H1 (cell line): Measurements from ENCODE around the gene GRAMD4. TPM values are rescaled to one million over a fixed set of nuclear protein-coding genes. Genes with fewer than 3 reads are reported as not detected.

Source experiments
- CTCF ChIA-PET: fragments of 300-600 bp; sonication (Branson Sonifier 250); formaldehyde crosslinking; loops from one replicate; lab custom pipeline; 2021; ENCODE audit not compliant: partially characterized antibody; lab: Charles Lee
- POLR2A ChIA-PET: fragments of 300-600 bp; sonication (Branson Sonifier 250); formaldehyde crosslinking; loops from one replicate; lab custom pipeline; 2021; ENCODE audit warnings: inconsistent platforms; ENCODE audit not compliant: partially characterized antibody; lab: Charles Lee
- DNase-seq, 2 experiments: peaks; one replicate each; pipeline versions ENCODE4 v3.0.0 to v3.0.0-alpha.2; 2010 to 2022; ENCODE audit warnings: low spot score in 2 of 2, low read depth in 1 of 2, mixed read lengths in 1 of 2
- FAIRE-seq: peaks from 2 replicates; lab custom pipeline; 2011; peaks lifted over from hg19 to GRCh38; lab: Jason Lieb, UNC
- H2AFZ ChIP-seq: 2 replicates; pipeline ENCODE4 v1.8.1; 2012; ENCODE audit warnings: low read length, inconsistent platforms
- H2AK5ac ChIP-seq: 2 replicates; pipeline ENCODE4 v1.6.1; 2013; ENCODE audit warnings: low read depth, low read length
- H2BK120ac ChIP-seq: replicated peaks from 2 replicates; pipeline ENCODE3; 2013; ENCODE audit warnings: low read depth, low read length, inconsistent platforms
- H2BK12ac ChIP-seq: 2 replicates; pipeline ENCODE4 v1.6.1; 2013; ENCODE audit warnings: low read depth, low read length
- H2BK15ac ChIP-seq: 2 replicates; pipeline ENCODE4 v1.6.1; 2013; ENCODE audit warnings: low read length
- H2BK20ac ChIP-seq: 2 replicates; pipeline ENCODE4 v1.6.1; 2013; ENCODE audit warnings: low read length
- H2BK5ac ChIP-seq: 2 replicates; pipeline ENCODE4 v1.6.1; 2013; ENCODE audit warnings: low read depth, low read length
- H3K14ac ChIP-seq: 2 replicates; pipeline ENCODE4 v1.6.1; 2013; ENCODE audit warnings: inconsistent platforms; ENCODE audit not compliant: insufficient read length
- H3K18ac ChIP-seq: 2 replicates; pipeline ENCODE4 v1.6.1; 2013; ENCODE audit warnings: low read length; ENCODE audit errors: extremely low read depth
- H3K23ac ChIP-seq: 2 replicates; pipeline ENCODE4 v1.6.1; 2013; ENCODE audit warnings: inconsistent platforms; ENCODE audit not compliant: insufficient read length
- H3K23me2 ChIP-seq: 2 replicates; pipeline ENCODE4 v1.6.1; 2013; ENCODE audit warnings: low read depth, low read length
- H3K27ac ChIP-seq: 2 replicates; pipeline ENCODE4 v1.6.1; 2011; ENCODE audit warnings: low read depth, low read length, inconsistent platforms
- H3K27me3 ChIP-seq, 4 experiments: replicated peaks in 1 of 4; 1 replicate in 1 of 4; 2 replicates in 3 of 4; pipeline versions ENCODE4 v1.6.1 to v1.8.1; 2011 to 2013; ENCODE audit warnings: low read length in 3 of 4, mild to moderate bottlenecking in 3 of 4, inconsistent platforms in 2 of 4, mixed read lengths in 2 of 4, moderate library complexity in 1 of 4; ENCODE audit not compliant: control insufficient read depth in 3 of 4, insufficient read depth in 3 of 4; ENCODE audit errors: extremely low read depth in 1 of 4
- H3K36me3 ChIP-seq, 4 experiments: 2 replicates each; pipeline versions ENCODE4 v1.6.1 to v1.8.1; 2011 to 2013; ENCODE audit warnings: mild to moderate bottlenecking in 4 of 4, low read length in 3 of 4, moderate library complexity in 2 of 4, control low read depth in 1 of 4, inconsistent platforms in 1 of 4; ENCODE audit not compliant: insufficient read depth in 4 of 4, control insufficient read depth in 2 of 4
- H3K4ac ChIP-seq: replicated peaks from 2 replicates; pipeline ENCODE3; 2013; ENCODE audit warnings: low read length, low read depth, mixed read lengths, inconsistent platforms; ENCODE audit not compliant: insufficient read length
- H3K4me1 ChIP-seq, 4 experiments: replicated peaks in 1 of 4; 1 replicate in 1 of 4; 2 replicates in 3 of 4; pipeline versions ENCODE4 v1.6.1 to v1.8.1; 2011 to 2013; ENCODE audit warnings: low read length in 3 of 4, inconsistent platforms in 2 of 4, mixed read lengths in 1 of 4; ENCODE audit not compliant: insufficient read depth in 4 of 4, control insufficient read depth in 3 of 4
- H3K4me2 ChIP-seq, 2 experiments: 2 replicates each; pipeline versions ENCODE4 v1.6.1 to v1.8.1; 2011 to 2013; ENCODE audit warnings: low read depth in 2 of 2, low read length in 2 of 2, control low read depth in 1 of 2, inconsistent platforms in 1 of 2, mild to moderate bottlenecking in 1 of 2; ENCODE audit not compliant: insufficient read depth in 1 of 2
- H3K4me3 ChIP-seq, 4 experiments: fragments of 200-600, 300-600 bp in 1 of 4; sonication (generic), shearing (Covaris generic), sonication (Bioruptor Twin) in 1 of 4; 2 replicates each; pipeline versions ENCODE4 v1.5.1 to v1.8.1; 2011 to 2016; ENCODE audit warnings: low read length in 4 of 4, low read depth in 3 of 4, control low read depth in 2 of 4, inconsistent platforms in 2 of 4, mild to moderate bottlenecking in 2 of 4, mixed read lengths in 1 of 4, moderate library complexity in 1 of 4; ENCODE audit not compliant: insufficient read depth in 2 of 4; ENCODE audit errors: extremely low read depth in 1 of 4
- H3K56ac ChIP-seq: replicated peaks from 2 replicates; pipeline ENCODE3; 2013; ENCODE audit warnings: low read depth, mild to moderate bottlenecking, mixed read lengths, low read length, inconsistent platforms; ENCODE audit not compliant: insufficient read length
- H3K79me1 ChIP-seq: 2 replicates; pipeline ENCODE4 v1.6.1; 2013; ENCODE audit warnings: low read depth, low read length, control low read depth
- H3K79me2 ChIP-seq, 2 experiments: 2 replicates each; pipeline versions ENCODE4 v1.6.1 to v1.8.1; 2012 to 2013; ENCODE audit warnings: low read length in 2 of 2, mild to moderate bottlenecking in 2 of 2, inconsistent platforms in 1 of 2; ENCODE audit not compliant: insufficient read depth in 2 of 2, control insufficient read depth in 1 of 2
- H3K9ac ChIP-seq, 4 experiments: replicated peaks in 1 of 4; 1 replicate in 1 of 4; 2 replicates in 3 of 4; pipeline versions ENCODE4 v1.6.1 to v1.8.1; 2011 to 2013; ENCODE audit warnings: low read depth in 3 of 4, low read length in 3 of 4, control low read depth in 2 of 4, mild to moderate bottlenecking in 2 of 4, moderate library complexity in 2 of 4, inconsistent platforms in 1 of 4; ENCODE audit errors: extremely low read depth in 1 of 4
- H3K9me3 ChIP-seq, 2 experiments: 2 replicates each; pipeline versions ENCODE4 v1.6.1 to v1.8.1; 2012 to 2013; ENCODE audit warnings: mild to moderate bottlenecking in 2 of 2, moderate library complexity in 2 of 2, control low read depth in 1 of 2, inconsistent platforms in 1 of 2, low read depth in 1 of 2, low read length in 1 of 2, mixed read lengths in 1 of 2; ENCODE audit not compliant: insufficient read depth in 2 of 2
- H4K20me1 ChIP-seq, 2 experiments: replicated peaks in 1 of 2; 2 replicates each; pipeline versions ENCODE3 to v1.8.1; 2011 to 2013; ENCODE audit warnings: inconsistent platforms in 2 of 2, low read length in 2 of 2, mild to moderate bottlenecking in 1 of 2; ENCODE audit not compliant: insufficient read depth in 2 of 2, control insufficient read depth in 1 of 2
- H4K5ac ChIP-seq: 2 replicates; pipeline ENCODE4 v1.6.1; 2013; ENCODE audit warnings: low read length, low read depth, mixed read lengths, inconsistent platforms; ENCODE audit not compliant: insufficient read length
- H4K8ac ChIP-seq: 2 replicates; pipeline ENCODE4 v1.8.0; 2013; ENCODE audit warnings: mild to moderate bottlenecking, moderate library complexity, low read length, inconsistent platforms; ENCODE audit not compliant: insufficient read depth; ENCODE audit errors: extremely low read depth
- H4K91ac ChIP-seq: replicated peaks from 2 replicates; pipeline ENCODE3; 2013; ENCODE audit warnings: low read length, mixed read lengths, inconsistent platforms; ENCODE audit not compliant: insufficient read length
- ATF2 ChIP-seq: IDR thresholded peaks from 2 replicates; pipeline ENCODE4 v1.6.1; 2012; ENCODE audit warnings: low read length, inconsistent platforms
- BRCA1 ChIP-seq: IDR thresholded peaks from 2 replicates; pipeline ENCODE4 v1.6.1; 2012; ENCODE audit warnings: low read depth, low read length, improper control_type of control experiment
- GABPA ChIP-seq: IDR thresholded peaks from 2 replicates; pipeline ENCODE4 v1.6.1; 2011; ENCODE audit warnings: mild to moderate bottlenecking, low read length, moderate library complexity, borderline replicate concordance; ENCODE audit not compliant: insufficient read depth
- RFX5 ChIP-seq: IDR thresholded peaks from 2 replicates; pipeline ENCODE4 v1.6.1; 2011; ENCODE audit warnings: low read depth, low read length, improper control_type of control experiment, borderline replicate concordance
- WGBS, 2 experiments: shearing (Covaris generic) in 1 of 2; methylation state at CpG; one replicate each; pipeline versions ENCODE4 v1.1.6 to v1.1.7; 2013 to 2015; ENCODE audit warnings: low lambda C conversion rate in 2 of 2, mixed read lengths in 2 of 2, inconsistent platforms in 1 of 2, low coverage in 1 of 2, missing lambda C conversion rate in 1 of 2; ENCODE audit not compliant: insufficient replicate concordance in 2 of 2, insufficient coverage in 1 of 2, insufficient read length in 1 of 2; ENCODE audit errors: extremely low coverage in 1 of 2, missing lambda C conversion rate in 1 of 2; 5-methylcytosine and 5-hydroxymethylcytosine counted together
- polyA plus RNA-seq, 7 experiments: library from polyadenylated mRNA; depleted of rRNA in 3 of 7; stranded (reverse) in 5 of 7; unstranded in 2 of 7; fragments of >200 nt in 5 of 7; fragments of 200-250 nt in 2 of 7; gene quantifications; 1 replicate in 5 of 7; 2 replicates in 1 of 7; 4 replicates in 1 of 7; pipeline versions ENCODE4 v1.2.1 to v1.2.3, GENCODE V29; 2011 to 2013; ENCODE audit warnings: missing spikeins in 2 of 7, mixed read lengths in 2 of 7
- total RNA-seq: library from RNA; stranded (reverse); fragmentation: NEBNext Ultra II Directional; extraction: Animal tissue kit (Norgen Biotek cat#: 25700); gene quantifications from 2 replicates; pipeline ENCODE4 v1.2.1, GENCODE V29; 2021

GRAMD4 gene
- total and polyA plus RNA-seq, 2 of the 8 experiments (the other 6 are each of a cell fraction or from before 2014, with no cell fraction given) = 7.9 to 25.6 TPM

DNA sequence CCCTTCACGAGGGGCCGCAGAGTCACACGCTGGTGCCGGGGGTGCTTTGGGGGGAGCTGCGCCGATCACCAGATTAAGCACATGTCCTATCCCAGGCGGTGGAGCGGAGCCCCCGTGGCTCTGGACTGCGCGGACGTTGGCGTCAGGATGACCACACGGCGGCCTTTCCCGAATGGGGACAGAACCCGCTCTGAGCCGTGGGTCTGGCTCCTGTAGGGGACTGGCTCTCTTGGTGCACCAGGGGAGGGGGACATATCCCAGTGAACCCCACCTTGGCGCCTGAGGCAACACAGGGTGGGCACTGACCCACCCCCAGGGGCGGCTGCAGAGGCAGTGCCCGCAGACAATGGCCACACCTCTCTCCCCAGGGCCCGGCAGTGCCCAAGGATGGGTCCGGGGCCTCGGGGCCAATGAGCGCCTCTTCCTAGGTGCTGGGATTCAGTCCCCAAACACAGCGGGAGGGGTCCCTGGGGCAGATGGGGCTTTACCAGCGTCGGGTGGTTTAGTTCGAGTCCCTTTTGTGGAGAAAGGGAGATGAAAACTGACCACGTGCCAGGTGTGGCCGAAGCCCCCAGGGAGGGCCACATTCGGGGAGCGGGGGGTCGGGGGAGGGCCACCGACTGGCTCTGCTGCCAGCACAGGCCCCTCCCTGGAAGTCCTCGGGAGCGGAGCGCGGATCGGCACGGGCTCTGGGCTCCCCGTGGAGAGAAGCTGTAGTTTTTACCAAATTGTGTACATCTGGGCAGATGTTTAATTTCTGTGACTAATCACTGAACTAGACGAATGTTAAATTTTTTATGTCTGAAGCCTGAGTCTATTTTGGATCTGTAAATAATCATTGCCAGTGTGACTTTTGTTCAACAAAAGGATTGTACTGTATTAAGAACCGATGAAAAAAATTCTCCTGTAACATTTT, 58.9 kb downstream of the GRAMD4 start:
- no peaks in the 10 kb centered on the region; a peak in 1 of 8 replicates for H3K36me3 ChIP-seq
- FAIRE-seq = no peak

More for the DNA sequence above, 58.9 kb downstream of the GRAMD4 start:
- TF ChIP-seq ATF2 = no peak
- TF ChIP-seq GABPA = no peak
- no peak for TF ChIP-seq RFX5
- TF ChIP-seq BRCA1 = no peak
- H3K27ac ChIP-seq = no peak overlapping the region
- H4K20me1 ChIP-seq = peaks cover 0 to 3% of the 10 kb centered on the region in 2 experiments
- 94% methylated on average over 37 of the region's 44 CpGs; no CpG with 5 or more reads in 1 of the 2 experiments for WGBS, 2 experiments
- H3K79me2 ChIP-seq = no peaks in the 10 kb centered on the region
- H3K23me2 ChIP-seq = peaks cover 3% of the 10 kb centered on the region; the same call in 1 of the 2 replicates
- no peak overlapping the region for H3K14ac ChIP-seq
- H2BK5ac ChIP-seq = no peak overlapping the region
- H4K5ac ChIP-seq = no peak overlapping the region
- no peak overlapping the region for H3K9ac ChIP-seq
- no peak overlapping the region for H3K4ac ChIP-seq
- no peaks in the 10 kb centered on the region for H3K79me1 ChIP-seq
- no peak overlapping the region for H2BK120ac ChIP-seq
- no peak overlapping the region for H3K4me3 ChIP-seq
- H2BK12ac ChIP-seq = no peak overlapping the region
- no peaks in the 10 kb centered on the region for H3K9me3 ChIP-seq
- ChIA-PET POLR2A (no interaction called here), CTCF (interaction anchor here (0.6 to 1.2 kb wide), 3 partner anchors 16 to 116 kb away, joined by 3 read pairs; no protein-coding TSS in a partner anchor)
- DNase-seq = no peak
- no peak overlapping the region for H3K56ac ChIP-seq
- no peak overlapping the region for H3K18ac ChIP-seq
- no peak overlapping the region for H2AK5ac ChIP-seq
- no peak overlapping the region for H3K4me2 ChIP-seq
- H3K4me1 ChIP-seq = no peaks in the 10 kb centered on the region
- H2AFZ ChIP-seq = no peak overlapping the region
- H4K91ac ChIP-seq = no peak overlapping the region
- no peak overlapping the region for H4K8ac ChIP-seq
- no peak overlapping the region for H2BK15ac ChIP-seq
- H3K23ac ChIP-seq = no peak overlapping the region
- H2BK20ac ChIP-seq = no peak overlapping the region
- H3K27me3 ChIP-seq = no peaks in the 10 kb centered on the region
